Kidney epithelial cell (primary cell): Measurements from ENCODE around the gene DHFR. TPM values are rescaled to one million over a fixed set of nuclear protein-coding genes. Genes with fewer than 3 reads are reported as not detected.

Experiments
- DNase-seq: peaks from one replicate; pipeline ENCODE4 v3.0.0-alpha.2; 2010; ENCODE audit warnings: low read depth
- H3K27me3 ChIP-seq: 2 replicates; pipeline ENCODE4 v1.6.0; 2011; ENCODE audit warnings: low read length; ENCODE audit not compliant: control insufficient read depth, insufficient read depth
- H3K36me3 ChIP-seq: 2 replicates; pipeline ENCODE4 v1.5.1; 2011; ENCODE audit warnings: low read length; ENCODE audit not compliant: control insufficient read depth, insufficient read depth
- H3K4me3 ChIP-seq: 2 replicates; pipeline ENCODE4 v1.5.1; 2011; ENCODE audit warnings: low read depth, mild to moderate bottlenecking, control low read depth, low read length
- CTCF ChIP-seq: IDR thresholded peaks from 2 replicates; pipeline ENCODE4 v1.5.1; 2011; ENCODE audit warnings: mild to moderate bottlenecking, moderate library complexity, low read length, control low read depth, inconsistent platforms; ENCODE audit not compliant: insufficient read depth, poor library complexity, severe bottlenecking
- total RNA-seq: library from RNA; depleted of rRNA; stranded (reverse); fragments of >200 nt; gene quantifications from 2 replicates; pipeline ENCODE4 v1.2.3, GENCODE V29; 2015

Gene DHFR
- total RNA-seq, 1 donor from 2014 or later, result 18.5 TPM

- no peaks in the 10 kb centered on the region for H3K36me3 ChIP-seq
- H3K4me3 ChIP-seq, result no peak overlapping the region
- no peak for TF ChIP-seq CTCF
- no peaks in the 10 kb centered on the region for H3K27me3 ChIP-seq
- DNase-seq, result no peak
Observed at GRCh38 chr5:80686757-80687156, 32.0 kb upstream of the DHFR start.

- DNase-seq, result no peak
- no peak for TF ChIP-seq CTCF
- Histone ChIP-seq H3K27me3 (no peaks in the 10 kb centered on the region), H3K4me3 (no peak overlapping the region), H3K36me3 (no peaks in the 10 kb centered on the region)
Observed at GRCh38 chr5:80676706-80677105, 21.9 kb upstream of the DHFR start.

- Histone ChIP-seq H3K4me3 (no peak overlapping the region), H3K27me3 (no peaks in the 10 kb centered on the region), H3K36me3 (no peaks in the 10 kb centered on the region)
- peak; percentile 83 for TF ChIP-seq CTCF
- peak; percentile 38 for DNase-seq
Observed at GRCh38 chr5:80672140-80672736, 17.5 kb upstream of the DHFR start.

- DNase-seq, result no peak
- Histone ChIP-seq H3K36me3 (no peaks in the 10 kb centered on the region), H3K4me3 (no peak overlapping the region), H3K27me3 (no peaks in the 10 kb centered on the region)
- no peak for TF ChIP-seq CTCF
Observed at GRCh38 chr5:80668016-80668969, 13.5 kb upstream of the DHFR start.

- Histone ChIP-seq H3K36me3 (no peaks in the 10 kb centered on the region), H3K4me3 (no peak overlapping the region), H3K27me3 (no peaks in the 10 kb centered on the region)
- DNase-seq, result no peak
- TF ChIP-seq CTCF, result no peak
Observed at GRCh38 chr5:80667384-80667783, 12.6 kb upstream of the DHFR start.
